Loucy (cell line): ENCODE results near the gene CFAP157.

Experiments
- H2AFZ ChIP-seq: fragments of 200-600 bp; sonication (generic); 2 replicates; pipeline ENCODE4 v1.6.0; 2016; ENCODE audit warnings: antibody characterized with exemption, mild to moderate bottlenecking, low read length, moderate library complexity
- H3F3A ChIP-seq: fragments of 200-600 bp; 2 replicates; pipeline ENCODE4 v1.6.0; 2016; ENCODE audit warnings: antibody characterized with exemption, low read depth, mild to moderate bottlenecking
- H3K27me3 ChIP-seq: fragments of 200-600 bp; sonication (generic); 2 replicates; pipeline ENCODE4 v1.6.1; 2014; ENCODE audit warnings: low read length, mild to moderate bottlenecking; ENCODE audit not compliant: insufficient read depth, poor library complexity, severe bottlenecking
- H3K36me3 ChIP-seq: fragments of 200-600 bp; sonication (generic); 2 replicates; pipeline ENCODE4 v1.6.1; 2016; ENCODE audit warnings: low read length; ENCODE audit not compliant: insufficient read depth
- H3K4me1 ChIP-seq: fragments of 200-600 bp; sonication (generic); 2 replicates; pipeline ENCODE4 v1.5.1; 2014; ENCODE audit warnings: low read length, mild to moderate bottlenecking; ENCODE audit not compliant: insufficient read depth, poor library complexity, severe bottlenecking
- H3K4me2 ChIP-seq: fragments of 200-600 bp; sonication (generic); 2 replicates; pipeline ENCODE4 v1.6.0; 2014; ENCODE audit warnings: antibody characterized with exemption, low read length, low read depth, mild to moderate bottlenecking; ENCODE audit not compliant: poor library complexity, severe bottlenecking
- H3K4me3 ChIP-seq: fragments of 200-600 bp; sonication (generic); 2 replicates; pipeline ENCODE4 v1.5.1; 2014; ENCODE audit warnings: low read length, mild to moderate bottlenecking, mixed read lengths; ENCODE audit not compliant: poor library complexity, severe bottlenecking
- H3K79me2 ChIP-seq: fragments of 200-600 bp; sonication (generic); 2 replicates; pipeline ENCODE4 v1.6.1; 2014; ENCODE audit warnings: low read length; ENCODE audit not compliant: insufficient read depth
- H3K9ac ChIP-seq: fragments of 200-600 bp; sonication (generic); 2 replicates; pipeline ENCODE4 v1.6.0; 2014; ENCODE audit warnings: mild to moderate bottlenecking, low read depth, low read length, moderate library complexity; ENCODE audit not compliant: poor library complexity, severe bottlenecking
- H3K9me2 ChIP-seq: fragments of 200-600 bp; sonication (generic); replicated peaks from 2 replicates; pipeline ENCODE4 v1.6.1; 2016; ENCODE audit warnings: low read depth, low read length, mixed read lengths
- H3K9me3 ChIP-seq: fragments of 200-600 bp; sonication (generic); 2 replicates; pipeline ENCODE4 v1.6.1; 2014; ENCODE audit warnings: mild to moderate bottlenecking, antibody characterized with exemption, low read length, low read depth; ENCODE audit not compliant: insufficient read depth
- H4K20me1 ChIP-seq: fragments of 200-600 bp; sonication (generic); 2 replicates; pipeline ENCODE4 v1.6.0; 2014; ENCODE audit warnings: antibody characterized with exemption, low read length, mild to moderate bottlenecking; ENCODE audit not compliant: insufficient read depth, poor library complexity, severe bottlenecking
- EZH2phosphoT487 ChIP-seq: fragments of 200-600 bp; IDR thresholded peaks from 2 replicates; pipeline ENCODE4 v1.6.1; 2018; ENCODE audit warnings: antibody characterized with exemption, mild to moderate bottlenecking, moderate library complexity, borderline replicate concordance
- TF ChIP-seq, protein P1 (sequence below): fragments of 200-600 bp; sonication (generic); conservative IDR thresholded peaks from 2 replicates; pipeline ENCODE4 v1.5.1; 2014; ENCODE audit warnings: mild to moderate bottlenecking, antibody characterized with exemption, low read length

CFAP157 gene

DNA sequence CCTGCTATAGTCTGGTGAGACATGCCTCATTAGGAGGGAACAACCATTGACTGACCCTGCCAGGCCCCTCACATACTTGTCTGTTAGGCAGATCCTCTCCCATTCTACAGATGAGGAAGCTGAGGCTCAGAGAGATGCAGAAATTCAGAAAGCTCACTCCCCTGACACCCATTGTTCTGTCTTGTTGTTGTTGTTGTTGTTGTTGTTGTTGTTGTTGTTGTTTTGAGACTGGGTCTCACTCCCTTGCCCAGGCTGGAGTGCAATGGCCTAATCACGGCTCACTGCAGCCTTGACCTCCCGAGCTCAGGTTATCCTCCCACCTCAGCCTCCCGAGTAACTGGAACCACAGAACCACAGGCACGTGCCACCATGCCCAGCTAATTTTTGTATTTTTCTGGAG is 13.1 kb upstream of the CFAP157 start:
- peaks cover 17% of the 10 kb centered on the region; the same call in 1 of the 2 replicates for H3K36me3 ChIP-seq
- TF ChIP-seq EZH2phosphoT487, result no peak
- TF ChIP-seq, protein P1, sequence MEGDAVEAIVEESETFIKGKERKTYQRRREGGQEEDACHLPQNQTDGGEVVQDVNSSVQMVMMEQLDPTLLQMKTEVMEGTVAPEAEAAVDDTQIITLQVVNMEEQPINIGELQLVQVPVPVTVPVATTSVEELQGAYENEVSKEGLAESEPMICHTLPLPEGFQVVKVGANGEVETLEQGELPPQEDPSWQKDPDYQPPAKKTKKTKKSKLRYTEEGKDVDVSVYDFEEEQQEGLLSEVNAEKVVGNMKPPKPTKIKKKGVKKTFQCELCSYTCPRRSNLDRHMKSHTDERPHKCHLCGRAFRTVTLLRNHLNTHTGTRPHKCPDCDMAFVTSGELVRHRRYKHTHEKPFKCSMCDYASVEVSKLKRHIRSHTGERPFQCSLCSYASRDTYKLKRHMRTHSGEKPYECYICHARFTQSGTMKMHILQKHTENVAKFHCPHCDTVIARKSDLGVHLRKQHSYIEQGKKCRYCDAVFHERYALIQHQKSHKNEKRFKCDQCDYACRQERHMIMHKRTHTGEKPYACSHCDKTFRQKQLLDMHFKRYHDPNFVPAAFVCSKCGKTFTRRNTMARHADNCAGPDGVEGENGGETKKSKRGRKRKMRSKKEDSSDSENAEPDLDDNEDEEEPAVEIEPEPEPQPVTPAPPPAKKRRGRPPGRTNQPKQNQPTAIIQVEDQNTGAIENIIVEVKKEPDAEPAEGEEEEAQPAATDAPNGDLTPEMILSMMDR, result no peak
- no peak overlapping the region for H3K9ac ChIP-seq
- H3K79me2 ChIP-seq, result no peaks in the 10 kb centered on the region
- no peaks in the 10 kb centered on the region for H3F3A ChIP-seq
- H3K9me2 ChIP-seq, result no peaks in the 10 kb centered on the region
- no peak overlapping the region for H3K4me3 ChIP-seq
- no peaks in the 10 kb centered on the region for H3K4me1 ChIP-seq
- no peak overlapping the region for H3K4me2 ChIP-seq
- H3K27me3 ChIP-seq, result no peaks in the 10 kb centered on the region
- H4K20me1 ChIP-seq, result no peaks in the 10 kb centered on the region
- no peak overlapping the region for H2AFZ ChIP-seq
- H3K9me3 ChIP-seq, result no peaks in the 10 kb centered on the region

DNA sequence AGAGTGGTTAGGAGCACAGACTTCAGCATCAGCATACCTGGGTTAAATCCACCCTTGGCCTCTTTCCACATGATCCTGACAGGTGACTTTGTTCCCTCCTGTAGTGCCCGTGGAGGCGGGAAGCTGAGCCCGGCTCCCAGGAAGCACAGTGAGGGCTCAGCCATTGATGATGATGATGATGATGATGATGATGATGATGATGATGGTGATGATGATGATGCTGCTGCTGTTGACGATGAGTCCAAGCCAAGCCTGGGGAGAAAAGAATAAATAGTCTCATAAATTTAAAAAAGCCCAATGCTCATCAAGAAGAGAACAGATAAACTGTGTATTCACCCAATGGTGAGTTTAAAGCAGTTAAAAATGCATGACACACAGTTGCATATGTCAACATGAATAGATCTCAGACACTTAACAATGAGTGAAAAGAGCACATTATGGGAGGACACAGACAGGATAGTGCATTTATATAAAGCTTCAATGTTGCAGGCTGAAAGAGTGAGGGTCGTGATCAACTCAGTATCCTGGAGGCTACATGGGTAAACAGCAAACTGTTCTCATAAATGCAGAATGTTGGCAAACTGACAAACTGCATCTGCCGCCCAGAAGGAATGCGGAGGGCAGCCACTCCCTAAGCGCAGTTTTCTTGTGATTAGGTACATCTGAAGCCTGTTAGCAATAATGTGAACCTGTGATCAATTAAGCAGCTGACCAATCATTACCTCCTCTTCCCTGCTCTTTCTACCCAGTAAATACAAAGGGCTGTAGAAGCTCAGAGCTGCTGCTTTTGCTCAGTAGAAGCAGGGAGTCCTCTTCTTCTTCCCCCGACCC is 11.7 kb upstream of the CFAP157 start:
- no peak overlapping the region for H3K4me3 ChIP-seq
- H3K79me2 ChIP-seq, result no peaks in the 10 kb centered on the region
- H3K4me1 ChIP-seq, result no peaks in the 10 kb centered on the region
- H3F3A ChIP-seq, result no peaks in the 10 kb centered on the region
- no peaks in the 10 kb centered on the region for H3K27me3 ChIP-seq
- H4K20me1 ChIP-seq, result no peaks in the 10 kb centered on the region
- no peaks in the 10 kb centered on the region for H3K9me2 ChIP-seq
- no peak overlapping the region for H3K4me2 ChIP-seq
- no peak overlapping the region for H3K9ac ChIP-seq
- H2AFZ ChIP-seq, result no peak overlapping the region
- peaks cover 13% of the 10 kb centered on the region; the same call in 1 of the 2 replicates for H3K36me3 ChIP-seq
- no peak for TF ChIP-seq EZH2phosphoT487
- TF ChIP-seq, protein P1, result no peak
- no peaks in the 10 kb centered on the region for H3K9me3 ChIP-seq

- Histone ChIP-seq H3K4me1 (no peaks in the 10 kb centered on the region), H4K20me1 (no peaks in the 10 kb centered on the region)
- TF ChIP-seq EZH2phosphoT487, result no peak
- TF ChIP-seq, protein P1, result no peak
These were observed 9.2 kb upstream of the CFAP157 start for GRCh38 chr9:127697575-127697974.

More at GRCh38 chr9:127697575-127697974, 9.2 kb upstream of the CFAP157 start:
- Histone ChIP-seq H3K36me3 (no peaks in the 10 kb centered on the region), H3K27me3 (no peaks in the 10 kb centered on the region), H3K79me2 (no peaks in the 10 kb centered on the region), H3K9me2 (no peaks in the 10 kb centered on the region), H2AFZ (no peak overlapping the region), H3K9me3 (no peaks in the 10 kb centered on the region), H3K4me2 (no peak overlapping the region), H3F3A (no peaks in the 10 kb centered on the region), H3K4me3 (no peak overlapping the region), H3K9ac (no peak overlapping the region)
